ENCODE data around the gene MICAL2.

Gene MICAL2

DNA sequence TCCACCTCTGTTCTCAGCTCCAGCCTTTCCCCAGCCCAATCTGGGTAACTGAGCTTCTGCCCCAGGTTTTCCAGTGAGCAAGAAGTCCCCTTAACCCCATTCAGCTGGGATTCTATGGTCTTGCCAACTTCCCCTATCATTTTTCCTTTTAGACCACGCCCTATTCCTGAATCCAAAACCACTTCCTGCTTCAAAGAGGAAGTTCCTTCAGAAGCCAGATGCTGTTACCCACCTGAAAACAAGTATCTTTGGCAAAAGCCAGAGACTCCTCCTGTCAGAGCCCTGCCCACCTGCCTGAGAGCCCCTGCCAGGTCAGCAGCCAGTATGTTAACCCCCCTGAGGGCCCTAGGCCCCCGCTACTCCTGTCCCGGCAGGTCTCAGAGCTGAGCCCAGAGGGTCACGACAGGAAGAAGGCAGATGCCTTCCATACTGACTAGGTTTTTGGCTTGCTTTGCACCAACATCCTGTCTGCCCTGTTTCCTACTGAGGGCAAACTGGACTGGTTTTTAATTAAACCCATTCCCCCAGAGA, 20.3 kb upstream of the MICAL2 start:
- H3K4me3 ChIP-seq (ENCODE audit: low read length): no peak overlapping the region
- H3K4me2 ChIP-seq (ENCODE audit: low read length): peak overlapping the region; percentile 27
- H3K27me3 ChIP-seq (ENCODE audit: control insufficient read depth, insufficient read depth, low read length): no peaks in the 10 kb centered on the region
- no peaks in the 10 kb centered on the region for H3K9me3 ChIP-seq (replicated peaks; ENCODE audit: low read length)
- no peaks in the 10 kb centered on the region for H3K36me3 ChIP-seq (ENCODE audit: insufficient read depth, low read length)
- H3K4me1 ChIP-seq (ENCODE audit: control insufficient read depth, insufficient read depth, low read length): peaks cover 67% of the 10 kb centered on the region
- H3K9ac ChIP-seq (ENCODE audit: low read depth, low read length): peak overlapping the region; percentile 93

DNA sequence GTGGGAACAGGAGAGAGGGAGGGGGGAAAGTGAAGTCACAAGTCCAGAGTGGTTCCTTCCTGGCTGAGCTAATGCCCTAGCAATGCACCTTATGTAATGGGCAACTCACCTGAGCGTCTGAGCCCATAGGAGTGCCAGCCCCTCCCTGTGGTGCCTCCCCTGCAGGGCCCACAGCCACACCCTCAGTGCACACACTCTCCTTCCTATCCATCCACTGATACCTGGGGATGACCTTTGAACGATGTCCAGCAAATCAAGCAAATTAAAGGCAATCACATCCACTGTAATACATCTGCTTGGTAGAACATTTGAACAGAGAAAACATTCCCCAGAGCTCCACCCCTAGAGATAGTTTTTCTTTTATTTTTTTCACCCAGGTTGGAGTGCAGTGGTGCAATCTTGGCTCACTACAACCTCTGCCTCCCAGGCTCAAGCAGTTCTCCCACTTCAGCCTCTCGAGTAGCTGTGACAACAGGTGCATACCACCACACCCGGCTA, 19.6 kb upstream of the MICAL2 start:
- Histone ChIP-seq H3K36me3 (ENCODE audit: insufficient read depth, low read length) (no peaks in the 10 kb centered on the region), H3K9ac (ENCODE audit: low read depth, low read length) (no peak overlapping the region), H3K4me1 (ENCODE audit: control insufficient read depth, insufficient read depth, low read length) (peaks cover 61% of the 10 kb centered on the region), H3K27me3 (ENCODE audit: control insufficient read depth, insufficient read depth, low read length) (no peaks in the 10 kb centered on the region), H3K4me2 (ENCODE audit: low read length) (no peak overlapping the region), H3K4me3 (ENCODE audit: low read length) (no peak overlapping the region), H3K9me3 (replicated peaks; ENCODE audit: low read length) (no peaks in the 10 kb centered on the region)

DNA sequence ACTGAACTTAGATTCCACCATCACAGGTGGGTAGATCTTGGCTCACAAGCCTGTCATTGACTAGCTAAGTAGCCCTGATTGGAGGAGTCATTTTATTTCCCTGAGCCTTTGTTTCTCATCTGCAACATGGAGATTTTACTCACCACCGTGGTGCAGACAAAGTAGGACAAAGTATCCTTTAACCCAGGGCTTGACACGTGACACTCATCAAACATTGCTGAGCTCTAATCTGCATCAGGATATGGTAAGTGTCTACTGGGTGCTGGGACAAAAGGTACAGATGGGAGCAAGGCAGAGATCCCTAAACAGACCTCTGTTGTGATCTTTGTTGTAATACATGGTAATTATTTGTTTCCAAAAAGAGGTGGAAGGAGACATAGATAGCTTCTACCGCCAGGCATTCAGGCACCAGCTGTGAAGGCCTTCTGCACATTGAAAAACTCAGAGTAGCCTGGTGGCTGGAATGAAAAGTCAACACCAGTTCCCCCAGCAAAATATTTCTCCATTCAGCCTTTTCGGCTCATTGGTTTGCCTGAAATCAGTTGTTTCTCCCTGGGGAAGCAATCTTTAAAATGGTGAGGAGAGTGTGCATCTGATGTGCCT, 18.3 kb upstream of the MICAL2 start:
- Histone ChIP-seq H3K4me3 (ENCODE audit: low read length) (no peak overlapping the region), H3K9ac (ENCODE audit: low read depth, low read length) (no peak overlapping the region), H3K4me1 (ENCODE audit: control insufficient read depth, insufficient read depth, low read length) (peaks cover 49% of the 10 kb centered on the region), H3K27me3 (ENCODE audit: control insufficient read depth, insufficient read depth, low read length) (no peaks in the 10 kb centered on the region), H3K4me2 (ENCODE audit: low read length) (no peak overlapping the region), H3K36me3 (ENCODE audit: insufficient read depth, low read length) (no peaks in the 10 kb centered on the region), H3K9me3 (replicated peaks; ENCODE audit: low read length) (no peaks in the 10 kb centered on the region)

DNA sequence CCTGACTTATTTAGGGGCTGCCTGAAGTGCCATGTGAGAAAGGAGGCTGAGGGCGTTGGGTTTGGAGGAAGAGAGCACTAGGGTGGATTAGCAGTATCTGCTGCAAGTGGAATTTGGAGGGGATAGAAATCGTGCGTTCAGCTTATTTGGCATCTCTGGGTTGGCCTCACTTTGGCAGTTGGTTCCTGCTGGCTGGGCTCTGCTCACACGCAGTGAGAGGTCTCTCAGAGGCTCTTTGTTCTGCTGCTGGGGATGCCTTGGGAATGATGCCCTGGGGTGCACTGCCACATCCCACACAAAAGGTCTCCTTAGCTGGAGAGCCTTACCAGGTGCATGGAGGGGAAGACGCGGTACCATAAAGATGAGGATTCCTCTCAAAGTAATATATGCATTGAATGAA, 17.7 kb upstream of the MICAL2 start:
- H3K4me3 ChIP-seq (ENCODE audit: low read length): no peak overlapping the region
- H3K4me1 ChIP-seq (ENCODE audit: control insufficient read depth, insufficient read depth, low read length): peaks cover 42% of the 10 kb centered on the region
- H3K4me2 ChIP-seq (ENCODE audit: low read length): no peak overlapping the region
- no peaks in the 10 kb centered on the region for H3K27me3 ChIP-seq (ENCODE audit: control insufficient read depth, insufficient read depth, low read length)
- no peak overlapping the region for H3K9ac ChIP-seq (ENCODE audit: low read depth, low read length)
- no peaks in the 10 kb centered on the region for H3K36me3 ChIP-seq (ENCODE audit: insufficient read depth, low read length)
- H3K9me3 ChIP-seq (replicated peaks; ENCODE audit: low read length): no peaks in the 10 kb centered on the region

DNA sequence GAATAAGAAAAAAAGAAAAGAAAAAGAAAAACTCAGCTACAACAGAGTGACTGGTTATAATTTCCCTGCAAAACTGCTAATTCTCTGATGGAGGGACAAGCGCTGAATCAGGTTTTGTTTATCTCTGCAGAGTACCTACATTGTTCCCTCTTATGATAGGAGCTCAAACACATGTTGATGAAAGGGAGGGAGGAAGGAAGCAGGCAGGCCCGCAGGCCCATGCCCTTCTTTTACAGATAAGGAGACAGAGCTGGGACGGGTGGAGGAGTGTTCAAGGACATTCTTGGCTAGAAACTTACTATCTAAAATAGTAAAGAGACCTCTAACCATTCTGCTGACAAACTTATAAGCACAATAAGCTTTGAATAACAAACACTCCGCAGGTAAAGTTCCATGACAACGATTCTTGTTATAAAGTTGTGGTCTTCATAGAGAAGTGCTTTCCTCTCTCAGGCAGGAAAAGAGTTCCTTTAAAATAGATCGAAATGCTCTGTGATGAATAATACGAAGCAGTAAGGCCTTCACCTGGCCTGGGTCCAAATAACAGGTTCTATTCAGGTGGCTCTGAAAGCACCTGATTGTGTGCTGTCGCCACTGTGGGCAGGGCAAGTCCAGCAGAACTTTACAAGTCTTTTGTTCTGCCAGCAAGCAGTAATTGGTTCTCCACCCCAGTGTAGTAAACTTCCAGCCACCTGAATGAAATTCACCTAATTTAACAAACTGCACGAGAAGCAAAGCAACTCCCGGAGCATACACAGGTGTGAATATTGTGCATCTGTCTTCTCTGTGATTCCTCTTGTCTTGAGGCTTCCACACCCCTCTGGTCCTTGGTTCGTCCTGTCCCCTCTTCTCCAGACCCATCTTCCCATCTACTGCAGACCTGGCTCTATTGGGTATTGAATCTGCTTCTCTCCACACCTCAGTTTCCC, 15.3 kb upstream of the MICAL2 start:
- Histone ChIP-seq H3K36me3 (ENCODE audit: insufficient read depth, low read length) (no peaks in the 10 kb centered on the region), H3K27me3 (ENCODE audit: control insufficient read depth, insufficient read depth, low read length) (no peaks in the 10 kb centered on the region), H3K4me1 (ENCODE audit: control insufficient read depth, insufficient read depth, low read length) (peaks cover 18% of the 10 kb centered on the region), H3K9ac (ENCODE audit: low read depth, low read length) (no peak overlapping the region), H3K4me2 (ENCODE audit: low read length) (no peak overlapping the region), H3K4me3 (ENCODE audit: low read length) (no peak overlapping the region), H3K9me3 (replicated peaks; ENCODE audit: low read length) (no peaks in the 10 kb centered on the region)

DNA sequence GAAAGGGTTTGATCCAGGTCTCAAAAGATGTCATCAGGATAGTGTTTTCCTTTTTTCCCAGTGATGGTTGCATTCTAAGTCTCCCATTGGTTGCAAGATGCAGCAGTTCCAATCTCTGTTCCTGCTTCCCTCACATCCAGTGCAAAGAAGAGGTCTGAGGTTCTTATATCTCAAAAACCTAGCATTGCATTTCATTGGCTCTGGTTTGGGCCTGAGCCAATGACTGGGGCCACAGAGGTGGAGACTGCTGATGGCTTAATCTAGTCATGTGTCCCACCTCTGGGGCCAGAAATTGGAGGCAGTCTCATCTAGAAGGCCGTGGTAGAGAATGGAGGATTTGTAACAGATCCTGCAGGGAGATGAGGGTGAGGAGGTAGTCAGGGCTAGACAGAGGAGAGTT, 13.2 kb upstream of the MICAL2 start:
- Histone ChIP-seq H3K36me3 (ENCODE audit: insufficient read depth, low read length) (no peaks in the 10 kb centered on the region), H3K9me3 (replicated peaks; ENCODE audit: low read length) (no peaks in the 10 kb centered on the region), H3K4me3 (ENCODE audit: low read length) (no peak overlapping the region), H3K4me1 (ENCODE audit: control insufficient read depth, insufficient read depth, low read length) (peaks cover 3% of the 10 kb centered on the region), H3K4me2 (ENCODE audit: low read length) (no peak overlapping the region), H3K27me3 (ENCODE audit: control insufficient read depth, insufficient read depth, low read length) (no peaks in the 10 kb centered on the region), H3K9ac (ENCODE audit: low read depth, low read length) (no peak overlapping the region)

DNA sequence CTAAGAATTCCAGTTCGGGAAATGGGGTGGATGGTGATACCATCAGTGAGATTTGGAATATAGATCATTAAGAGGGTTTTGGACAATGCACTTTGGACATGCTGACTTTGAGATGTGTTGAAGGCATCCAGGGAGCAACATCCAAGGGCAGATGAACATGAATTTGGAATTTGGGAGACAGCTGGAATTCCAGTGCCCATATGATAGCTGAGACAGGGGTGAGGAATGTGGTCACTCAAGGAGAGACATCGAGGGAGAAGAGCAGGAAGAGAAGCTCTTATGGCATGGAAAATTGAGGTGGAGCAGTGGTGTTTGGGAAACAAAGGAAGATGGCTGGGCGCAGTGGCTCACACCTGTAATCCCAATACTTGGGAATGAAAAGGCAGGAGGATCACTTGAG, 11.8 kb upstream of the MICAL2 start:
- no peak overlapping the region for H3K4me2 ChIP-seq (ENCODE audit: low read length)
- no peak overlapping the region for H3K9ac ChIP-seq (ENCODE audit: low read depth, low read length)
- H3K36me3 ChIP-seq (ENCODE audit: insufficient read depth, low read length): no peaks in the 10 kb centered on the region
- H3K4me1 ChIP-seq (ENCODE audit: control insufficient read depth, insufficient read depth, low read length): peaks cover 3% of the 10 kb centered on the region
- H3K4me3 ChIP-seq (ENCODE audit: low read length): no peak overlapping the region
- no peaks in the 10 kb centered on the region for H3K9me3 ChIP-seq (replicated peaks; ENCODE audit: low read length)
- no peaks in the 10 kb centered on the region for H3K27me3 ChIP-seq (ENCODE audit: control insufficient read depth, insufficient read depth, low read length)

DNA sequence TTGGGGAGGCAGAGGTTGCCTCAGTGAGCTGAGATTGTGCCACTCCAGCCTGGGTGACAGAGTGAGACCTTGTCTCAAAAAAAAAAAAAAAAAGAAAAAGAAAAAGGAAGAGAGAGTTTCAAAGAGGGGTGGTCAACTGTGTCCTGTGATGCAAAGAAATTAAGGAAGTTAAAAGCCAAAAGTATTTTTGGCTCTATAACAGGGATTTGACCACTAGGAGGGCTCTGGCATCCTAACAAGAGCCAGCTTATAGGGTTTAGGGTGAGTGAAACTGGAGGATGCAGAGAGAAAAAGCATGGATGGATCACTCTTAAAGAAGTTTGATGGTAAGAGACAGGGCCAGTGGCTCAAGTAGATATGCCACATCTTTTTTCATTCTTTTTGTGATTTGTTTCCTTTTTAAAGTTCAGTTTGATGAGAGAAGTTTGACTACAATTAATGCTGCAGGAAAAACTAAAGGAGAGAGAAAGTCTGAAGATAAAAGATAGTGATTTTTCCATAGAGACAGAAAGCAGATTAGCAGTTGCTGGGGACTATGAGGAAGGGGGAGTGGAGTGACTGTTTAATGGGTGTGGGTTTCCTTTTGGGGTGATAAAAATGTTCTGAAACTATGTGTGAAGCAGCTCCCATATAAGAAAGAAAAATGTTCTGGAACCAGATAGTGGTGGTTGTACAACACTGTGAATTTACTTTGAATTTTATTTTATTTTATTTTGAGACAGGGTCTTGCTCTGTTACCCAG, 11.1 kb upstream of the MICAL2 start:
- Histone ChIP-seq H3K4me2 (ENCODE audit: low read length) (no peak overlapping the region), H3K4me1 (ENCODE audit: control insufficient read depth, insufficient read depth, low read length) (peaks cover 3% of the 10 kb centered on the region), H3K4me3 (ENCODE audit: low read length) (no peak overlapping the region), H3K9me3 (replicated peaks; ENCODE audit: low read length) (no peaks in the 10 kb centered on the region), H3K36me3 (ENCODE audit: insufficient read depth, low read length) (no peaks in the 10 kb centered on the region), H3K9ac (ENCODE audit: low read depth, low read length) (no peak overlapping the region), H3K27me3 (ENCODE audit: control insufficient read depth, insufficient read depth, low read length) (no peaks in the 10 kb centered on the region)

DNA sequence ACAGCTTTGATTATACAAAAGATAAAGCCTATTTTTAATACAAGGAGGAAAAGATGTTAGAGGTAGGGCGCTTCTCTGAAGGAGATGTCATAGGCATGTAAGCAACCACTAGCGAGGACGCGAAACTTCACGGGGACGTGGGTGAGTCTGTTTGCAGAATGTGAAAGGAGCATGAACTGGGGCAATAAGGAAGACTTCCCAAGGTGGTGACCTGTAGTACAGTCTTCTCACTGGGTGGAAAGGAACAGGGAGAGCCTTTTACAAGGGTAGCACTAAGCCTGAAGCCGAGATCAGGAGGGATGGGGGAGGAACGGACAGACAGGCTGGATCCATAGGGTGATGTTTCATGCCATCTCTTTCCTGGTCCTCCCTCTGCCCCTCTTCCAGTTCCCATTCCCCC, 10.0 kb upstream of the MICAL2 start:
- no peaks in the 10 kb centered on the region for H3K36me3 ChIP-seq (ENCODE audit: insufficient read depth, low read length)
- H3K4me1 ChIP-seq (ENCODE audit: control insufficient read depth, insufficient read depth, low read length): peaks cover 3% of the 10 kb centered on the region
- no peak overlapping the region for H3K9ac ChIP-seq (ENCODE audit: low read depth, low read length)
- H3K9me3 ChIP-seq (replicated peaks; ENCODE audit: low read length): no peaks in the 10 kb centered on the region
- no peak overlapping the region for H3K4me3 ChIP-seq (ENCODE audit: low read length)
- H3K4me2 ChIP-seq (ENCODE audit: low read length): no peak overlapping the region
- H3K27me3 ChIP-seq (ENCODE audit: control insufficient read depth, insufficient read depth, low read length): no peaks in the 10 kb centered on the region

DNA sequence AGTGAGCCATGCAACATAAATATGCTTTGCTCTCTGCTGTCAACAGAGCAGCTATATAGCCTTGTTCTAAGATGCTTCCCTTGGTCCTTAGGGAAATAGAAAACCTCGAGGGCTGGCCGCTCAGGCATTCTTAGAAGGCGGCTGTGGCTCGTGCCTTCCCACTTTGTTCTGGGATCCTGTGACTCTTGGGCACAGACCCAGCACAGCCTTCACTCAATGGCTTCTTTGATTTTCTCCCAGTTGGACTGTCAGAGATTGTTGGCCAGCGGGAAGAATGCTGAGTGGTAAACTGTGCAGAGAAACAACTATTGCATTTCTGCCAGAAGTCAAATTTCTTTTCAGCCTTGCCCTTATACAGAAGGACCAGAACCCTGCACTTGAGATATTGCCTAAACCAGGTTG, 9.5 kb upstream of the MICAL2 start:
- no peak overlapping the region for H3K9ac ChIP-seq (ENCODE audit: low read depth, low read length)
- no peaks in the 10 kb centered on the region for H3K27me3 ChIP-seq (ENCODE audit: control insufficient read depth, insufficient read depth, low read length)
- no peak overlapping the region for H3K4me3 ChIP-seq (ENCODE audit: low read length)
- H3K4me1 ChIP-seq (ENCODE audit: control insufficient read depth, insufficient read depth, low read length): peaks cover 3% of the 10 kb centered on the region
- no peaks in the 10 kb centered on the region for H3K36me3 ChIP-seq (ENCODE audit: insufficient read depth, low read length)
- no peak overlapping the region for H3K4me2 ChIP-seq (ENCODE audit: low read length)
- H3K9me3 ChIP-seq (replicated peaks; ENCODE audit: low read length): no peaks in the 10 kb centered on the region

DNA sequence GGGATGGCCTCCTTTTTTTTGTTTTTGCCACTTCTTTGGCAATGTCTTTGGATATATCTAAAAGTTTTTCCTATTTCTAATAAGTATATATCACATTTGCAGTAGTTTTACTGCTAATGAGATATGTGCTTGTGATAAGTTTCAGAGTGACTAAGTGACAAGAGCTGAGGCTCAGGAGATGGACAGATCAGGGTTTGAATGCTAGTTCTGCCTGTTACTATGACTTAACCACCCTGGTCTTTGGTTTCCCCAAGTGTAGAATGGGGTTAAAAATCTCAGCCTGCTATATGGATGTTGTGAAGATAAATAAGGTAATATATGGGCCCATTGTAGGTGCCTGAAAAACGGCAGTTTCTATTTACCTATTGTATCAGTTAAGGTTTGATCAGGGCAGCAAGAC, 9.1 kb upstream of the MICAL2 start:
- Histone ChIP-seq H3K27me3 (ENCODE audit: control insufficient read depth, insufficient read depth, low read length) (no peaks in the 10 kb centered on the region), H3K4me3 (ENCODE audit: low read length) (no peak overlapping the region), H3K36me3 (ENCODE audit: insufficient read depth, low read length) (no peaks in the 10 kb centered on the region), H3K9ac (ENCODE audit: low read depth, low read length) (no peak overlapping the region), H3K4me1 (ENCODE audit: control insufficient read depth, insufficient read depth, low read length) (peaks cover 3% of the 10 kb centered on the region), H3K9me3 (replicated peaks; ENCODE audit: low read length) (no peaks in the 10 kb centered on the region), H3K4me2 (ENCODE audit: low read length) (no peak overlapping the region)

Measured in skeletal muscle satellite cell (primary cell).